Ectodermal cell (in vitro differentiated cells): Measurements from ENCODE around the gene WRNIP1.
"Not testable (repeated sequence)": the region's sequence is repeated elsewhere in the genome, so short reads cannot be mapped to it uniquely, and the experiment has no call there.

Experiments
- H3K27ac ChIP-seq: 2 replicates; pipeline ENCODE4 v1.7.0; 2013; ENCODE audit warnings: mild to moderate bottlenecking, low read depth, low read length; ENCODE audit not compliant: insufficient read depth, poor library complexity, severe bottlenecking
- H3K27me3 ChIP-seq: 2 replicates; pipeline ENCODE4 v1.7.0; 2013; ENCODE audit warnings: mild to moderate bottlenecking, low read length; ENCODE audit not compliant: insufficient read depth, control insufficient read depth, poor library complexity, severe bottlenecking
- H3K36me3 ChIP-seq: one replicate; pipeline ENCODE4 v1.7.0; 2013; ENCODE audit warnings: low read length; ENCODE audit not compliant: control insufficient read depth, insufficient read depth
- H3K4me1 ChIP-seq: one replicate; pipeline ENCODE4 v1.7.0; 2013; ENCODE audit warnings: low read length; ENCODE audit not compliant: control insufficient read depth, insufficient read depth
- H3K4me3 ChIP-seq: 2 replicates; pipeline ENCODE4 v1.7.0; 2013; ENCODE audit warnings: low read depth, low read length, control low read depth; ENCODE audit not compliant: insufficient read depth
- H3K9me3 ChIP-seq: 2 replicates; pipeline ENCODE4 v1.7.0; 2013; ENCODE audit warnings: mild to moderate bottlenecking, low read length, moderate library complexity; ENCODE audit not compliant: control insufficient read depth
- WGBS, 2 experiments: methylation state at CpG; one replicate each; pipeline ENCODE4 v1.1.7; 2013; ENCODE audit warnings: missing lambda C conversion rate in 2 of 2; 5-methylcytosine and 5-hydroxymethylcytosine counted together

WRNIP1 gene

DNA sequence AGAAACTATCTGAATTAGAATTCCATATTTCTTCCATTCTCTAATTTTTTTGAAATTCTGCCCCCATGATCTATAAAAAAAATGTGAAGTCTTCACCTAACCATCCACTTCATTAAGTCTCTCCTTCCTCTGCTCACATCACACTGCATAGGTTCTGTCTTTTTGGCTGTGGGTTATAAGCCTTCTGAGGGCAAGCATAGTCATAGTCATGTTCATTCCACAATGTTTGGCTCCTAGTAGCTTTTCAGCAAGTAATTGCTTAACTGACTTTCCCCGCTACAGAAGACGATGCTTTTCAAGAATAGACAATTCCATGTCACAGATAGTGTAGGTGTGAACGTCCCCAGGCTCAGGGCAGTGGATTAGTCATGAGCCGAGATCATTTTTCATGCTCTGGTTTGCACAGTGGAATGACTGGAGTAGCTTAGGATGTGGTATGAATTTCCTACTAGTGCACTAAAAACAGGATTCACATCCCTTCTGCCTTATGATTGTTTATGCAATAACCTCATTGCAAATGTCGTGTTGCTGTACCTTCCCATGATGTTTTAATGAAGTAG, 29.1 kb downstream of the WRNIP1 start:
- Histone ChIP-seq H3K4me1 (peaks cover 17% of the 10 kb centered on the region), H3K27me3 (no peaks in the 10 kb centered on the region), H3K36me3 (no peaks in the 10 kb centered on the region), H3K27ac (no peak overlapping the region), H3K4me3 (no peak overlapping the region), H3K9me3 (no peaks in the 10 kb centered on the region)
- WGBS, 2 experiments = 94 to 96% methylated on average over 4 to 5 of the region's 5 CpGs

DNA sequence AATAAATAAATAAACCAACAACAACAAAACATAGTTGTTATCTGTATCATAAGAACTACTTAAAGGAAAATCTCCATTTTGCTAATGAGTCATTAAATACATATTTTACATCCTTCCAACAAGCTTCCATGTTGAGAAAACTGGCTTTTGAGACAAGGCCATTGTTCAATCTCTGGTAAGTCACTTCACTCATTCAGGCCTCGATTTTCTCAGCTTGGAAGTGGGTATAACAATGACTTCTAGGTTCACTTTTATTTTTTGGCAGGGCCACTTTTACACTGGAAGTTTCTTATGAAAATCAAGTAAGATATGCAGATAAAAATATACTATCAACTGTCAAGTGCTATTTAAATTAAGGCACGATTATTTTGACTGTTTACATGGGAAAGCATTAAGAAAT, 30.0 kb downstream of the WRNIP1 start:
- H3K4me1 ChIP-seq = peaks cover 17% of the 10 kb centered on the region
- WGBS, 2 experiments = 97 to 98% methylated on average over 2 of the region's 2 CpGs

GRCh38 chr6:2795956-2796355, 30.8 kb downstream of the WRNIP1 start:
- WGBS, 2 experiments = 89 to 92% methylated on average over 16 of the region's 16 CpGs
- Histone ChIP-seq H3K9me3 (no peaks in the 10 kb centered on the region), H3K36me3 (no peaks in the 10 kb centered on the region), H3K27me3 (no peaks in the 10 kb centered on the region), H3K4me1 (peaks cover 17% of the 10 kb centered on the region), H3K27ac (no peak overlapping the region), H3K4me3 (no peak overlapping the region)

More for the DNA sequence above, 30.0 kb downstream of the WRNIP1 start:
- Histone ChIP-seq H3K27ac (no peak overlapping the region), H3K27me3 (no peaks in the 10 kb centered on the region), H3K9me3 (no peaks in the 10 kb centered on the region), H3K4me3 (no peak overlapping the region), H3K36me3 (no peaks in the 10 kb centered on the region)

GRCh38 chr6:2796861-2797260, 31.7 kb downstream of the WRNIP1 start:
- Histone ChIP-seq H3K27ac (no peak overlapping the region), H3K36me3 (no peaks in the 10 kb centered on the region), H3K4me3 (no peak overlapping the region), H3K27me3 (no peaks in the 10 kb centered on the region), H3K9me3 (no peaks in the 10 kb centered on the region), H3K4me1 (peaks cover 17% of the 10 kb centered on the region)
- 78 to 80% methylated on average over 6 of the region's 6 CpGs for whole genome bisulfite sequencing, 2 experiments

DNA sequence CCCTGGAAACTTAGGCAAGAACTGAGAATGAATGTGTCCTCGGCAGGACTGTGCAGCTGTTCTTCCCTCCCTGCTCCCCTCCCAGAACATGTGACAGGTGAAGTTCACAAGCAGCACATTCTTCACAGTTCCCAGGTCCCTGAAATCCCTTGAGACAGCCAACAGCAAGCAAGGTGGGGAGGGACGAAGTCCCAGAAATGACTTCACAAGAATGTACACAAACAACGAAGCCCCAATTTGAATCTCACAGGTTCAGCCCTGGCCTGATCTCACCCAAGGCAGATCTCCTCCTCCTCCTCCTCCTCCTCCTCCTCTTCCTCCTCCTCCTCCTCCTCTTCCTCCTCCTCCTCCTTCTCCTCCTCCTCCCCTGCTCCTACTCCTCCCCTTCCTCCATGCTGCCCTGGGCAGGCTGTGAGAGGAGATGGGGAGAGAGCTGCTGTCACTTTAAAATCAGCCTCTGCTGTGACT, 32.4 kb downstream of the WRNIP1 start:
- no peak overlapping the region for H3K27ac ChIP-seq
- no peaks in the 10 kb centered on the region for H3K9me3 ChIP-seq
- H3K4me1 ChIP-seq = peaks cover 17% of the 10 kb centered on the region
- H3K27me3 ChIP-seq = no peaks in the 10 kb centered on the region
- no peaks in the 10 kb centered on the region for H3K36me3 ChIP-seq
- 78 to 84% methylated on average over 3 of the region's 3 CpGs for WGBS, 2 experiments
- H3K4me3 ChIP-seq = no peak overlapping the region

- Histone ChIP-seq H3K27ac (no peak overlapping the region), H3K4me3 (no peak overlapping the region), H3K9me3 (no peaks in the 10 kb centered on the region), H3K4me1 (peaks cover 17% of the 10 kb centered on the region), H3K36me3 (no peaks in the 10 kb centered on the region), H3K27me3 (no peaks in the 10 kb centered on the region)
- 81 to 84% methylated on average over 11 of the region's 11 CpGs for WGBS, 2 experiments
Measured at GRCh38 chr6:2798586-2799134, 33.5 kb downstream of the WRNIP1 start.

- 93 to 95% methylated on average over 11 of the region's 11 CpGs for WGBS, 2 experiments
Measured at GRCh38 chr6:2799936-2800527, 34.8 kb downstream of the WRNIP1 start.

DNA sequence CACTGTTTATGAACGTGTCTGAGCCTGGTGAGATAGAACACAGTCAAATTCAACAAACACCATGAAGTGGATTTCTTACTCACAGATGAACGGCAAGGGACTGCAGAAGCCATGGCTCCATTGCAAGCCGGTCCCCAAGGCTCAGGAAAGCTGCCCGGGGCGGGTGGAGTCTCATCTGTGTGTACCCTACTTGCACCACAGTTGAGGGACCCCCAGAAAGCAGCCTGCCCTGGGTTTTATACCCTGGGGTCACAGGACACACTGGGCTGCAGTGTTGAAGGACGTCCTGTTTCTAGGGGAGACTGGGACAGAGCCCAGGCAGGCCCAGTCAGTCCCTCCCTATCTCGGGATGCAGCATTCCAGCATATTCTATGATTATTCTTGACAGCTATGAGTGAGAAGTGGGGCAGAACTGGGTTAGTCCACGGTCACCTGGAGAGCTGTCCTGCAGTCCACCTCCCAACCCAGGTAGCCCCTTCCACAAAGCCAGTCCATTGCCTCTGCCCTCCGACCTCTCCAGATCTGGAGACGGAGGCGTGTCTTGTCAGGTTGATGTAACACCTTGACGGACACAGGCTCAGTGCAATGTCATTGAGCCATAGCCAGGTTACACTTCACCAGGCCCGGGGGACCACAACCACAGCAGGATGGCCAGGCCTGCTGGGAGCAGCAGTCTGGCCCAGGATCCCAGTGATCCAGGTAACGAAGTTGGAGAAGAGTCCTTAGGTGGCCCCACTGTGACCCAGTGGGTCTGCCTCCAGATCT, 35.5 kb downstream of the WRNIP1 start:
- H3K27me3 ChIP-seq = no peaks in the 10 kb centered on the region
- no peak overlapping the region for H3K27ac ChIP-seq
- H3K36me3 ChIP-seq = no peaks in the 10 kb centered on the region
- H3K9me3 ChIP-seq = no peaks in the 10 kb centered on the region
- WGBS, 2 experiments = 94% methylated on average over 14 of the region's 14 CpGs
- peaks cover 17% of the 10 kb centered on the region for H3K4me1 ChIP-seq
- no peak overlapping the region for H3K4me3 ChIP-seq

More at GRCh38 chr6:2799936-2800527, 34.8 kb downstream of the WRNIP1 start:
- H3K27ac ChIP-seq = no peak overlapping the region
- H3K4me1 ChIP-seq = peaks cover 17% of the 10 kb centered on the region
- no peaks in the 10 kb centered on the region for H3K27me3 ChIP-seq
- no peaks in the 10 kb centered on the region for H3K36me3 ChIP-seq
- no peak overlapping the region for H3K4me3 ChIP-seq
- H3K9me3 ChIP-seq = no peaks in the 10 kb centered on the region

DNA sequence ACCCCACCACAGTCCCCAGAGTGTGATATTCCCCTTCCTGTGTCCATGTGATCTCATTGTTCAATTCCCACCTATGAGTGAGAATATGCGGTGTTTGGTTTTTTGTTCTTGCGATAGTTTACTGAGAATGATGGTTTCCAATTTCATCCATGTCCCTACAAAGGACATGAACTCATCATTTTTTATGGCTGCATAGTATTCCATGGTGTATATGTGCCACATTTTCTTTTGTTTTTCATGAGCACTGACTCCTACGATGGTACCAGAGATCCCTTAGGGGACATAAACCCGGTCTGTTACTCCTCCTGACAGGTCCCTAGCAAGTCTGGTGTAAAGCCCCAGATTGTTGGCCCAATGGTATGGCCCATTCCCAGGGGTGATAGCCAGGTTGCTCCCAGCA, 36.5 kb downstream of the WRNIP1 start:
- not testable (repeated sequence) for H3K36me3 ChIP-seq, H3K27me3 ChIP-seq, H3K4me3 ChIP-seq, H3K27ac ChIP-seq, H3K9me3 ChIP-seq
- WGBS, 2 experiments = 93 to 95% methylated on average over 2 of the region's 4 CpGs
- peaks cover 17% of the 10 kb centered on the region for H3K4me1 ChIP-seq

GRCh38 chr6:2802521-2803060, 37.4 kb downstream of the WRNIP1 start:
- Histone ChIP-seq H3K9me3 (no peaks in the 10 kb centered on the region), H3K36me3 (no peaks in the 10 kb centered on the region), H3K4me3 (no peak overlapping the region), H3K27me3 (no peaks in the 10 kb centered on the region), H3K27ac (no peak overlapping the region), H3K4me1 (peaks cover 8% of the 10 kb centered on the region)
- WGBS, 2 experiments = 91 to 94% methylated on average over 8 of the region's 8 CpGs
